PC-9 (cell line): ENCODE measurements around the gene CHKA. TPM values are rescaled to one million over a fixed set of nuclear protein-coding genes. Genes with fewer than 3 reads are reported as not detected.

ENCODE experiments used
- BruUV-seq: library from RNA; stranded (reverse); fragments of 400-500 nt; replicated peaks from 2 replicates; lab custom pipeline; 2021; lab: Mats Ljungman, UMichigan
- CTCF ChIA-PET: fragments of 300-600 bp; sonication (Branson Sonifier 250); formaldehyde crosslinking; loops from one replicate; lab custom pipeline; 2022; ENCODE audit warnings: antibody characterized with exemption; lab: Charles Lee
- POLR2A ChIA-PET: fragments of 300-600 bp; sonication (Branson Sonifier 250); formaldehyde crosslinking; loops from one replicate; lab custom pipeline; 2022; ENCODE audit warnings: antibody characterized with exemption; ENCODE audit not compliant: unreplicated experiment; lab: Charles Lee
- DNase-seq, 2 experiments: peaks; one replicate each; pipeline versions ENCODE4 v3.0.0 to v3.0.0-alpha.2; 2015 to 2022; ENCODE audit warnings: mixed read lengths in 1 of 2
- H2AFZ ChIP-seq: fragments of 200-600 bp; sonication (generic); 2 replicates; pipeline ENCODE4 v1.8.1; 2017; ENCODE audit warnings: antibody characterized with exemption
- H3F3A ChIP-seq: fragments of 200-600 bp; sonication (generic); 2 replicates; pipeline ENCODE4 v1.8.1; 2017; ENCODE audit warnings: antibody characterized with exemption, mild to moderate bottlenecking, low read depth; ENCODE audit not compliant: insufficient read depth
- H3K27ac ChIP-seq: fragments of 200-600 bp; sonication (generic); 2 replicates; pipeline ENCODE4 v1.6.1; 2016; ENCODE audit warnings: mixed run types
- H3K27me3 ChIP-seq: fragments of 200-600 bp; sonication (generic); 2 replicates; pipeline ENCODE4 v1.6.1; 2016; ENCODE audit warnings: low read depth, mixed run types; ENCODE audit not compliant: insufficient read depth
- H3K36me3 ChIP-seq: fragments of 200-600 bp; sonication (generic); 2 replicates; pipeline ENCODE4 v1.6.1; 2016; ENCODE audit warnings: low read depth, mixed run types
- H3K4me1 ChIP-seq: fragments of 200-600 bp; sonication (generic); replicated peaks from 2 replicates; pipeline ENCODE4 v1.6.1; 2016; ENCODE audit warnings: mixed run types; ENCODE audit not compliant: insufficient read depth
- H3K4me2 ChIP-seq: fragments of 200-600 bp; sonication (generic); 2 replicates; pipeline ENCODE4 v1.6.1; 2017; ENCODE audit warnings: mixed run types
- H3K4me3 ChIP-seq: fragments of 200-600 bp; sonication (generic); 2 replicates; pipeline ENCODE4 v1.6.1; 2016; ENCODE audit warnings: mixed run types
- H3K79me2 ChIP-seq: fragments of 200-600 bp; sonication (generic); 2 replicates; pipeline ENCODE4 v1.6.1; 2017; ENCODE audit warnings: low read depth, mixed run types
- H3K9me2 ChIP-seq: fragments of 200-600 bp; sonication (generic); 2 replicates; pipeline ENCODE4 v1.8.1; 2017; ENCODE audit warnings: mild to moderate bottlenecking; ENCODE audit not compliant: insufficient read depth
- H3K9me3 ChIP-seq: fragments of 200-600 bp; sonication (generic); 2 replicates; pipeline ENCODE4 v1.8.1; 2016; ENCODE audit warnings: low read depth; ENCODE audit not compliant: insufficient read depth
- H4K20me1 ChIP-seq: fragments of 200-600 bp; sonication (generic); 2 replicates; pipeline ENCODE4 v1.8.1; 2017; ENCODE audit not compliant: insufficient read depth
- EZH2 ChIP-seq: fragments of 200-600 bp; sonication (generic); IDR thresholded peaks from 2 replicates; pipeline ENCODE4 v1.8.0; 2017; ENCODE audit warnings: antibody characterized with exemption, low read depth
- intact Hi-C: fragments of 100-400 bp; cut with micrococcal nuclease; formaldehyde crosslinking; loops from one replicate; pipeline ENCODE4 v1.10.0; 2022; ENCODE audit not compliant: unreplicated experiment
- microRNA-seq: library from miRNA; unstranded; fragments of <30 nt; microRNA quantifications from one replicate; pipeline ENCODE4 v1.2.0, GENCODE V29; 2021; ENCODE audit warnings: borderline number of aligned reads, borderline replicate concordance
- total RNA-seq: library from RNA; stranded (reverse); gene quantifications from 2 replicates; pipeline ENCODE4 v1.2.3, GENCODE V29; 2021
- TF ChIP-seq, protein P1 (sequence below): fragments of 200-600 bp; sonication (generic); conservative IDR thresholded peaks from 2 replicates; pipeline ENCODE4 v1.6.1; 2017; ENCODE audit warnings: mixed run types, antibody characterized with exemption, mild to moderate bottlenecking, moderate library complexity

The CHKA gene
- total RNA-seq, 1 experiment from 2014 or later: 90.5 TPM

- BruUV-seq: no TSS peak
- ChIA-PET POLR2A (interaction anchor here (0.6 kb wide), 1 partner anchor 268 kb away, joined by 6 read pairs; the partner anchor contains the start of gene C11orf24), CTCF (no interaction called here)
- no peaks in the 10 kb centered on the region for H4K20me1 ChIP-seq
- intact Hi-C loops: loop anchor here (1.0 kb wide), 1 partner anchor 12 kb away; no protein-coding TSS in a partner anchor
- H3K4me2 ChIP-seq: peak within 1 kb of the TSS; percentile 87
- no peak within 1 kb of the TSS for H3K27ac ChIP-seq
- no peak for TF ChIP-seq EZH2
- TF ChIP-seq, protein P1, sequence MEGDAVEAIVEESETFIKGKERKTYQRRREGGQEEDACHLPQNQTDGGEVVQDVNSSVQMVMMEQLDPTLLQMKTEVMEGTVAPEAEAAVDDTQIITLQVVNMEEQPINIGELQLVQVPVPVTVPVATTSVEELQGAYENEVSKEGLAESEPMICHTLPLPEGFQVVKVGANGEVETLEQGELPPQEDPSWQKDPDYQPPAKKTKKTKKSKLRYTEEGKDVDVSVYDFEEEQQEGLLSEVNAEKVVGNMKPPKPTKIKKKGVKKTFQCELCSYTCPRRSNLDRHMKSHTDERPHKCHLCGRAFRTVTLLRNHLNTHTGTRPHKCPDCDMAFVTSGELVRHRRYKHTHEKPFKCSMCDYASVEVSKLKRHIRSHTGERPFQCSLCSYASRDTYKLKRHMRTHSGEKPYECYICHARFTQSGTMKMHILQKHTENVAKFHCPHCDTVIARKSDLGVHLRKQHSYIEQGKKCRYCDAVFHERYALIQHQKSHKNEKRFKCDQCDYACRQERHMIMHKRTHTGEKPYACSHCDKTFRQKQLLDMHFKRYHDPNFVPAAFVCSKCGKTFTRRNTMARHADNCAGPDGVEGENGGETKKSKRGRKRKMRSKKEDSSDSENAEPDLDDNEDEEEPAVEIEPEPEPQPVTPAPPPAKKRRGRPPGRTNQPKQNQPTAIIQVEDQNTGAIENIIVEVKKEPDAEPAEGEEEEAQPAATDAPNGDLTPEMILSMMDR: no peak
- no peaks in the 10 kb centered on the region for H3K9me2 ChIP-seq
- peak; percentile 83 to 92 for DNase-seq
- H3K36me3 ChIP-seq: no peaks in the 10 kb centered on the region
- no peaks in the 10 kb centered on the region for H3K27me3 ChIP-seq
- no peaks in the 10 kb centered on the region for H3K79me2 ChIP-seq
- H3K9me3 ChIP-seq: no peaks in the 10 kb centered on the region
- peak within 1 kb of the TSS; percentile 68 for H3K4me3 ChIP-seq
- H3K4me1 ChIP-seq: peaks cover 12% of the 10 kb centered on the region
- H3F3A ChIP-seq: peaks cover 43% of the 10 kb centered on the region
- peak within 1 kb of the TSS; percentile 78 for H2AFZ ChIP-seq
These were observed 117.2 kb downstream of the CHKA start, which contains the start of gene UNC93B1 for GRCh38 chr11:68003846-68004550. Gene UNC93B1 (minus strand): TSS chr11:68004097. CDS start chr11:68004043, 54 bp downstream.

DNA sequence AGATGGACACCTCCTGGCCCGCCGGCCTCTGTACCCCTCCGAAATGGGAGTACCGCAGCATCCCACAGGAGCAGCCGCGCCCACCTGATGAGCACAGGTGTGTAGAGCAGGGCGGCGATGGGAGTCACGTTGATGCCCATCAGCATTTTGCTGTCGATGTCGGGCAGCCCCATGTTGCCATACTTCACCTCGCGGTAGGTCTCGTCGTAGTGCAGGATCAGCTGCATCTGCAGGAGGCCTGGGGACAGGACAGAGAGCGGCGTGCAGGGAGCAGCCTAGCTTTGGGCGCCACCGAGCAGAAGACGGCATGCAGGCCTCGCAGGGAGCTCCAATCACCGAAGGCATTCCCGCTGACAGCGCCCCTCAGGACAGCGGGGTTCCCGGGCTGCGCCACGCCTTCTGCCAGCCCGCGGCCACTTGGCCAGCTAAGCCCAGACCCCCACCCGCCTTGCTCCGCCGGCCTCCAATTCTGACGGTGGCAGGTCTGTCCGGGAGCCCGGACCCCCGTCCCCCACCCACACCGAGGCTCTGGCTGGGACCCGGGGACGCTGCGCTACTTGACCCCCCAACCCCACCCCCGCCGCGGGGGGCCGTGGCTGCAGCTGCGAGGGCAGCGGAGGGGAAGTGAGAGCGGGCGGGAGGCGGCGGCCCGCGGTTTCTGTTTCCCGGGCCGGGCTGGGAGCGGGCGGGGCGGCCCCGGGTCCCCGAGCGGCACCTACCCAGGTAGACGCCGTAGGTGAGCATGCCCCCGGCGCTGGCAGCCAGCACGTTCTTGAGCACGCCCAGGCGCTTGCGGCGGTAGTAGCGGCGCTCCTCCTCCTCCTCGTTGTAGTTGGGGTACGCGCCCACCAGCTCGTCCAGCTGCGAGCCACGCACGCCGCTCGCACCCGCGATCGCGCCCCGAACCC, 118.0 kb downstream of the CHKA start:
- Histone ChIP-seq H3K79me2 (no peaks in the 10 kb centered on the region), H3K4me3 (peak overlapping the region; percentile 68), H3K4me1 (peaks cover 4% of the 10 kb centered on the region), H3K9me3 (no peaks in the 10 kb centered on the region), H2AFZ (peak overlapping the region; percentile 78), H3K9me2 (no peaks in the 10 kb centered on the region), H3K27ac (no peak overlapping the region), H3F3A (peaks cover 45% of the 10 kb centered on the region), H4K20me1 (no peaks in the 10 kb centered on the region), H3K4me2 (peak overlapping the region; percentile 87), H3K36me3 (no peaks in the 10 kb centered on the region), H3K27me3 (no peaks in the 10 kb centered on the region)
- no TSS peak for BruUV-seq
- DNase-seq: peak in 1 of 2 experiments; percentile 71
- intact Hi-C loops: no loop called here
- no peak for TF ChIP-seq EZH2
- TF ChIP-seq, protein P1: no peak
- ChIA-PET POLR2A (interaction anchor here (0.6 kb wide), 2 partner anchors 10 to 269 kb away, joined by 4 to 6 read pairs; partner anchors contain the start of gene C11orf24), CTCF (interaction anchor here (0.9 kb wide), 1 partner anchor 18 kb away, joined by 4 read pairs; no protein-coding TSS in a partner anchor)

Small RNA genes within 50 kb of the gene (microRNA-seq; reads per million reads assigned to microRNA genes)
- gene MIR4691 (not detected), gene MIR6753 (not detected), gene MIR7113 (3.4 reads per million)

Other genes starting within 250 kb of the CHKA start
- 75.5 and 94.4 TPM in 2 replicates for gene UNC93B1, start 117.3 kb downstream of the CHKA start, total RNA-seq
- 98.1 and 104 TPM in 2 replicates for gene ALDH3B1, start 111.1 kb downstream of the CHKA start, total RNA-seq
- 270 and 275 TPM in 2 replicates for gene NDUFS8, start 90.7 kb downstream of the CHKA start, total RNA-seq
- 125 and 175 TPM in 2 replicates for gene TCIRG1, start 82.4 kb downstream of the CHKA start, total RNA-seq
- 36.4 and 45.7 TPM in 2 replicates for gene KMT5B, start 91.9 kb upstream of the CHKA start, total RNA-seq
- gene C11orf24, start 150.6 kb upstream of the CHKA start, total RNA-seq: 27.2 and 37.7 TPM in 2 replicates
- gene LRP5, start 191.2 kb upstream of the CHKA start, total RNA-seq: 112 and 129 TPM in 2 replicates